Measurements from ENCODE around the gene DNAJB8. TPM values are rescaled to one million over a fixed set of nuclear protein-coding genes. Genes with fewer than 3 reads are reported as not detected.

DNAJB8 gene
- total and polyA plus RNA-seq, 9 of the 15 experiments (the other 6 are each of a cell fraction or from before 2014, with no cell fraction given), result not detected

- TF ChIP-seq ZNF592 (IDR thresholded peaks at IDR 0.05), result peak; percentile 82
- peak; percentile 33 for TF ChIP-seq ARID4B (CRISPR knock-in tag; IDR thresholded peaks at IDR 0.05)
- no peak for TF ChIP-seq TSC22D4 (tag; IDR thresholded peaks at IDR 0.05)
- TF ChIP-seq NFXL1 (CRISPR knock-in tag; IDR thresholded peaks at IDR 0.05), result no peak
- no peak for TF ChIP-seq TAF1 (IDR thresholded peaks at IDR 0.05; ENCODE audit: control insufficient read depth, extremely low read depth, insufficient read depth, low read length, severe bottlenecking)
- no peak for TF ChIP-seq NR1H2 (CRISPR knock-in tag; IDR thresholded peaks at IDR 0.05)
- no peak for TF ChIP-seq CHCHD3 (CRISPR knock-in tag; IDR thresholded peaks at IDR 0.05)
- TF ChIP-seq ZNF280A (IDR thresholded peaks at IDR 0.05; ENCODE audit: low read depth, partially characterized antibody), result no peak
- TF ChIP-seq NR2C1 (IDR thresholded peaks at IDR 0.05), result no peak
- no peak for TF ChIP-seq NR2C1 (tag; IDR thresholded peaks at IDR 0.05)
- TF ChIP-seq TGIF2 (CRISPR knock-in tag; IDR thresholded peaks at IDR 0.05), result no peak
- TF ChIP-seq ZBTB43 (CRISPR knock-in tag; IDR thresholded peaks at IDR 0.05), result peak; percentile 94
- no peak for TF ChIP-seq ZNF785 (CRISPR knock-in tag; IDR thresholded peaks at IDR 0.05)
- TF ChIP-seq POLR2H (tag; IDR thresholded peaks at IDR 0.05; ENCODE audit: low read depth), result no peak
- TF ChIP-seq MTA2 (IDR thresholded peaks at IDR 0.05; ENCODE audit: low read depth), result peak; percentile 45; the same call in 1 of the 2 replicates
- TF ChIP-seq FOSL1 (tag; conservative IDR thresholded peaks at IDR 0.05), result no peak; the same call in 1 of the 2 replicates
Measured at GRCh38 chr3:128496602-128497304, 30.1 kb upstream of the DNAJB8 start (continued).

Measured in K562 (cell line).